Measurements from ENCODE around the gene UBE2D4.
A peak's percentile ranks its signal among the peaks of the same experiment; 100 is the strongest.
"Not testable (repeated sequence)": the region's sequence is repeated elsewhere in the genome, so short reads cannot be mapped to it uniquely, and the experiment has no call there.

The UBE2D4 gene

DNA sequence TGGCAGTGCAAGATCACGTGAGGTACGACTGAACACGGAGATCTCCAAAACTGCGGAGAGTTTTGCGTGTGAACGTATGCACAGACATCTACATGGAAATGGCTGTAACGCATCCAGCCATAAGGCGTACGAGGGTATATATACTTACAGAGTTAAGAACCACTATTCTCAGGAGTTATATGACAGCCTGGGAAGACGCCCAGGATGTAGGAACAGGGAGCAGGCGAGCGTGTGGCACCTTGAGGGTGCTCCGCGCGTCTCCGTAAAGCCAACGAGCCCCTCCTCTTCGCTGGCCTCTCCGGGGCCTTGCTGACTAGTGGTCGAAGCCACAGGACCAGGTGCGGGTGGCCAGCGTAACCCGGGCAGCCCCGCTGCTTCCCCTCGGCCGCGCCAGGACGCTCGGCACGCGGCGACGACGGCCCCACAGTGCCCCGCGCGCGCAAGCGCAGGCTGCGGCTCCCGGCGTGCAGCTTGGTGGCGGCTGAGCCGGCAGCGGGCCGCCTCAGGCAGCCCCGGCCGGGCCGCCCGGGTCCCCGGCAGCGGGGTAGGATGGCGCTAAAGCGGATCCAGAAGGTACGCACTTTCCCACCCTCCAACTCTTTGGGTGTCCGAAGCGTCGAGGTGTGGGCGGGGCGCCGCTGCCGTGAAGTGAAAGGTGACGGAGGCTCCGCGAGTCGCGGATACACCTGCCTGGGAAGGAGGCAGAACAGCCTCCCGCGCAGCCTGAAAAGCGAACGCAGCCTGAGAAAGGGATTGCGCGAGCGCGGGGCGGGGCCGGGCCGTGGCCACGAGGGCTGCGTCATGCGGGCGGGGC, at the start of gene UBE2D4:
TSS of gene UBE2D4 (plus strand) at position 453 of the 814 bp plus-strand sequence. CDS start at position 550, 97 bp downstream.
- peak; percentile 59 for DNase-seq

- DNase-seq, result no peak
Observed at GRCh38 chr7:43876976-43877745, 49.1 kb upstream of the UBE2D4 start.

- no peak for DNase-seq
Observed at GRCh38 chr7:43877968-43878864, 48.0 kb upstream of the UBE2D4 start.

DNA sequence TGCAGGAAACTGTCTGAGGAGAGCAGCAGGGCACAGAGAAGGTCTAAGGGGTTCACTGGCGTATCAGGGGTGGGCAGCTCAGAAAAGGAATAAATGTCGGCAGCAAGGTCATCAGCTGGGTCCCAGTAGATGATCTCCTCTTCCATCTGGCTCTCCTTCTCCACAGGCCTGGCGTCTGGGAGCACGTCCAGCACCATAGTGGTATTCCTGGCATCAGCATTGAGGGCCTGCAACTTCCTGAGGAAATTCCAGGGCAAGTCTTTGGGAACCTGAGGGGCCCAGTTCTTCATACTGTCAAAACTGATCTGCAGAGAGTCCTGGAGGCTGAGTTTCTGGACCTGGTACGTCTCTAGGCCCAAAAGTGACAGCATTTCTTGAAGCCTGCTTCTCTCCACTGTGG, 47.4 kb upstream of the UBE2D4 start:
- DNase-seq, result no peak

DNA sequence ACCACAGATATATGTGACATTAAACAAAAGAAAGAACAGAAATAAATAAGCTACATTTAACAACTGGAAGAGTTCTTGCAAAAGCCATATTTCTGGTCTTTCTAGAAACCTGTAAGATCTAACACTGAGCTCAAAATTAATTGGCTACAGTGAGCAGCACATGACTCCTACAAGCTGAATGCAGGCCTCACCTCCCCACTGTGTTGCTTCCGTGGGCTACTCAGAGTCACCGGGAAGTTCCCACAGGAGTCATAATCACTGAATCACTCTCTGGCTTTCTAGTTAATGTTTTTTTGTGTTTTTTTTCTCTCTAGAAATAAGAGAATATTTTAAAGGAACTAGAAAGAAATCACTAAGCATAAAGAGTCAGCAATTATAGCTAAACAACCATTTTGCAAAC, 46.8 kb upstream of the UBE2D4 start:
- no peak for DNase-seq

GRCh38 chr7:43880596-43880995, 45.6 kb upstream of the UBE2D4 start:
- no peak for DNase-seq

DNA sequence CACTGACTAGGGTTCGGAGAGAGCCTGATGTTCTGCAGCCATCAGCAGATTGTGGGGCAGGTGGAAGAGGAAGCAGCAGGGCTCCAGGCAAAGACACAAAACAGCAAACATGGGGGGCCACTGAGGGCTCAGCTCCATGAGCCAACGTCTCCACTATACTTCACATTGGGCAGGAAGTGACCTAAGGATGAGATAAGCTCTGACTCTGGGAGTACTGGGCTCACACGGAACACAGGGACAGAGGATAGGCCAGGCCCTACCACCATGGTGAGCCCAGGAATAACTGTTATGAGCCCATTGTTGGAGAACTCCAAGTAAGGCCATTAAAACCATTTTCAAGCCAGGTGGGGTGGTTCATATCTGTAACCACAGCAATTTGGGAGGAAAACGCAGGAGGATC, 42.0 kb upstream of the UBE2D4 start:
- DNase-seq, result no peak

DNA sequence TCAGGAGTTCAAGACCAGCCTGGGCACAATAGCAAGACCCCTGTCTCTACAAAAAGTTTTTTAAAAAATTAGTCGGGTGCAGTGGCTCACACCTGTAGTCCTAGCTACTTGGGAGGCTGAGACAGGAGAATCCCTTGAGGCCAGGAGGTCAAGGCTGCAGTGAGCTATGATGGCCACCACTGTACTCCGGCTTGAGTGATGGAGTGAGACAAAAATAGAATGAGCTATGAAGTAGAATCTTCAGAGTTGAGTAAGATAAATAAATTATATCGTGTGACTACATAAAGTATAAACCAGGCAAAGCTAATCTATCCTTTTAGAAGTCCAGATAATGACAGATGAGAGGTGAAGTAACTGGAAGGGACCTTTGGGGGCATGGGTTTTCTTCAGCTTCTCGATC, 41.6 kb upstream of the UBE2D4 start:
- DNase-seq, result no peak

DNA sequence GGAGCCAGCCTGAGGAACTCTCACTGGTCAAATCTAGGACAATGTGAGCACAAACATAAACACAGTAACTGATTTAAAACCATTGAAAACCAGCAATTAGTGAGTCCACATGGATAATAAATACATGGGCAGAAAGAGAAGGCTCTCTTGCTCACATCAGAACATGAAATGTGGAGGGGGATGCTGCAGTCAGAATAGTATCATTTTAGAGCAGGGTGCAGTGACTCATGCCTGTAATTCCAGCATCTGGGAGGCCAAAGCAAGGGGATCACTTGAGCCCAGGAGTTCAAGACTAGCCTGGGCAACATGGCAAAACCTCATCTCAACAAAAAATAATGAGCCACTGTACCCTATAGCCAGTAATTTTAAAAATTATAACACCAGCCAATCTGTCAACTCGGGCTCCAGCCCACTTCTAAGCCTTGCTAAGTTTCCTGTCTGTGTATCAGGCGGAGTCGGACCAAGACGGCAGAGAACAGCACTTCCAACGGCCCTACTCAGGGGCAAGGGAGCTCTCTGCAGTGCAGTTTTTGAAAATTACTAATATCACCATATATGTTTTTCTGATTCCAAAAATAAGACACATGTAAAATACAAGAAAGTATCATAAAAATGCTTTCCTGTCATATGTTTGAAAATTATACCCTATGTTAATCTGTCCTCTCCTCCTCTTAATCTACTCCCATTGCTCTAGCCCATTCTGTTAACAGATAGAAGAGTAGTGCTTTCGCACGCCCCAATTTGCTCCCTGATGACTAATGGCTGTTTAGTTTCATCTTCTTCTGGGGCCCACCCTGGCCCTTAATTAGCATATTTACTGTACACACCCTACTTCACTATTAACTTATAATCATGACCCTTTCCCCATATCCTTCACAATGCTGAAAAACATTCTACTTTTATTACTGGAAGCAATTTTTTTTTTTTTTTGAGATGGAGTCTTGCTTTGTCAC, 37.0 kb upstream of the UBE2D4 start:
- DNase-seq, result no peak

DNA sequence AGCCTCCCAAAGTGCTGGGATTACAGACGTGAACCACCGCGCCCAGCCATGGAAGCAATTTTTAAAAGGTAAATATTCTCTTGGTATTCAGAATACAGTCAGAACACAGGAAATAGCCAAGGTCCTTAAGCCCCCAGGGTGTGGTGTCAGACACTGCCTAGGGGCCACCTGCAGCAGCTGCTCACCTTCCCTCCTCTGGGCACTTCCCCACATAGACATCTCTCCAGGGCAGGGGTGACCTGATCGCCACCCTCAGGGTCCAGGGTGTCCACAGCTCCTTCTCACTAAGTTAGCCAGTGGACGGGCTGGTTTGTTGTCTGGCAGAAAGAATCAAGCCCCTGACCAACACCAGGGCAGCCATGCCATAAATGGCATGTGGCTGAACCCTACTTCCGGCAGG, 35.8 kb upstream of the UBE2D4 start:
- no peak for DNase-seq

DNA sequence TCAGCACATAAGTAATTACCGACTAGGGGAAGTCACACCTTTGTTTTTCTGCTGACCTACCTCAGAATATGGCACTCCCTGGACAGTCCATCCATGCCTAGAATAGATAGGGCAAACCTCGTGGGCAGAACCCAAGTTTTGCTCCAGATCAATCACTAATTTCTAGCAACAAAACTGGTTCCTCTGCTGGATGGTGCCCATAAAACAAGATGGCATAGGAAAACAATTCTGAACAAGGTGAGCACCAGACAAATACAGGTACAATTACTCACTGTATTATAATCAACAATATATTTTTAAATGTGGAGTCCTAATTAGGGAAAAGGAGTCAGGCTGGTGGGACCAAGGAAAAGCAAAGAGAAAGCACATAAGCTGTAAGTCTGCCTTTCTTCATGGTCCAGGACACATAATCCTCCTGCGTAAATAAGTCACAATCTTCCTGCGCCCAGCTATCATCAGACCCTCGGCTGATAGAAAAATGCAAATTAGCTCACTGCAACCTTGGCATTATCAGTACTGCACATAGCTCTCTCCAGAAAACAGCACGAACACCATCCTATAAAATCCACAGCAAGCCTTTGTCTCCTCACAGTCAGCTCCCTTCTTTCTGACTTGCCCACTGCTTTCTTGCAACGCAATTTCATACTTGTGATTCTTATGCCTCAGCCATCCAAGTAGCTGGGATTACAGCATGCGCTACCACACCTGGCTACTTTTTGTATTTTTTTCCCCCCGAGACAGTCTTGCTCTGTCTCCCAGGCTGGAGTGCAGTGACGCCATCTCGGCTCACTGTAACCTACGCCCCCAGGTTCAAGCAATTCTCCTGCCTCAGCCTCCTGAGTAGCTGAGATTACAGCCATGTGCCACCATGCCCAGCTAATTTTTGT, 34.9 kb upstream of the UBE2D4 start:
- no peak for DNase-seq

DNA sequence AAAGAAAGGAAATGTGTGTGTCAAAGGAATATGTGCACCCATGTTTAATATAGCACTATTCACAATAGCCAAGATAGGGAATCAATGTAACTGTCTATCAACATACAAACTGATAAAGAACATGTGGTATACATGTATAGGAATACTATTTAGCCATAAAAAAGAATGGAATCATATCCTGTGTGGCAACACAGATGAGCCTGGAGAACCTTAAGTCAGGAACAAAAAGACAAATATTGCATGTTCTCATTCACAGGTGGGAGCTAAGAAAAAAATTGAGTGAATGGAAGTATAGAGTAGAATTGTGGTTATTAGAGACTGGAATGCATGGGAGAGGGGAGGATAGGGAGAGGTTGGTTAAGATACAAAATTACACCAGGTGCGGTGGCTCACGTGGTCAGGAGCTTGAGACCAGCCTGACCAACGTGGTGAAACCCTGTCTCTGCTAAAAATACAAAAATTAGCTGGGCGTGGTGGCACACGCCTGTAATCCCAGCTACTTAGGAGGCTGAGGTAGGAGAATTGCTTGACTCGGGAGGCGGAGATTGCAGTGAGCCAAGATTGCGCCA, 30.3 kb upstream of the UBE2D4 start:
- no peak for DNase-seq

DNA sequence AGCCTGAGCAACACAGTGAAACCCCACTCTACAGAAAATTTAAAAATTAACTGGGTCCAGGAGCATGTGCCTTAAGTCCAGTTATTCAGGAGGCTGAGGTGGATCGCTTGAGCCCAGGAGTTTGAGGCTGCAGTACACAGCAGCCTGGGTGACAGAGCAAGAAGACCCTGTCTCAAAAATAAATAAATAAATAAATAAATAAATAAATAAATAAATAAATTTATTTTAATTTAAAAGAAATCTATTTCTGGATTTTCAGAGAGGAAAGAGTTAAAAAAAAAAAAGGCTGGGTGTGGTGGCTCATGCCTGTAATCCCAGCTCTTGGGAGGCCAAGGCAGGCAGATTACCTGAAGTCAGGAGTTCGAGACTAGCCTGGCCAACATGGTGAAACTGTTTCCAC, 27.7 kb upstream of the UBE2D4 start:
- not testable (repeated sequence) for DNase-seq

DNA sequence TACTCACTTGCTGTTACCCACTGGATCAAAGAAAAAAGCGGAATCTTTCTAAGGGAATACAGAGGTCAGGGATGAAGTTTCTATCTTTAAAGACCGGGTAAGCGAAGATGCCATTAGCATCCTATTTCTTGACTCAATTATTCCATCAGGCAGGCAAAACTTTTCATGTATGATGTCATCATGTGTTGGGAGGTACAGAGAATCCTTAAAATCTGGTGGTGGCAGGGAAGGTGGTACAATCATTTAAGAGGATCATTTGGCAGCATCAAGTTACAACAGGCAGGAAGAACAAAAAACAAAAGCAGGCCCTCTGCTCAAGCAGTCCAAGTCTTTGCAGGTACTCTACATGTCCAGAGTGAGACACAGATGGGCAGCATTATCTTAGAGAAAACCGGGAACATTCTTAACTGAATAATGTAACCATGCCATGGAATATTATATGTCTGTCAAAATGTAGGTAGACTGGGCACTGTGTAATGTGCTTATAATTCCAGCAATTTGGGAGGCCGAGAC, 23.6 kb upstream of the UBE2D4 start:
- no peak for DNase-seq

- no peak for DNase-seq
Observed at GRCh38 chr7:43904533-43905208, 21.6 kb upstream of the UBE2D4 start.

- DNase-seq, result no peak
Observed at GRCh38 chr7:43905209-43905946, 20.9 kb upstream of the UBE2D4 start.

- DNase-seq, result no peak
Observed at GRCh38 chr7:43905956-43906330, 20.3 kb upstream of the UBE2D4 start.

- no peak for DNase-seq
Observed at GRCh38 chr7:43906331-43907010, 19.8 kb upstream of the UBE2D4 start, which contains the start of gene URGCP. Gene URGCP, minus strand, starts transcription at chr7:43906596. Its CDS starts 21 bp downstream, at chr7:43906575.

Data from MV-4-11 (cell line).